Stimulated activated naive CD8-positive, alpha-beta T cell treated with anti-CD3 and anti-CD28 coated beads, Interleukin-15, Interleukin-2, amounts not matched to agents 100 U/mL and 50 U/mL, for 24 hours (primary cell): Measurements from ENCODE around the gene HJV.

Source experiments
- ATAC-seq: fragments of 150-1000 bp; cut with Tn5 transposase; one replicate; pipeline ENCODE4 v1.10.0; 2021
- DNase-seq: peaks from one replicate; pipeline ENCODE4 v3.0.0; 2021

HJV gene

GRCh38 chr1:146022403-146023127, 1.0 kb upstream of the HJV start:
- no peak for ATAC-seq
- DNase-seq: no peak

DNA sequence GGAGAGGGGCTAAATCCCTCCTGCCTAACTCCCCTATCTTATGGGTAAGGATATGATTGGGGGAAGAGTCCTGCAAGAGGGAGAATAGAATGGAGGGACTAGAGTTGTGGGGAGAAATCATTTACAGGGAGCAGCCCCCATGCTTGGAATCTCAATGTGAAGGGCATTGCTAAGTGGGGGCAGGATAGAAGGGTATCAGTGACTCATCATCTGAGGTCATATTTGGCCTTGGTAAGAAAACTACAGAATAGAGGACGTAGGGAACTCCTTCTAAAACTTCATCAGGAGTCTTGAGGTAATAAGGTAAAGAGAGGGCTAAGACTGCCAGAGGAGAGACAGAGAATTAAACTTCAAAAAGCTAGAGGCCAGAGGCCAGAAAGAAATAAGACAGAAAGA, 487 bp downstream of the HJV start:
- ATAC-seq: no peak

GRCh38 chr1:146020058-146021049, 1.2 kb downstream of the HJV start:
- DNase-seq: no peak
- ATAC-seq: no peak

More for the DNA sequence above, 487 bp downstream of the HJV start:
- DNase-seq: no peak

DNA sequence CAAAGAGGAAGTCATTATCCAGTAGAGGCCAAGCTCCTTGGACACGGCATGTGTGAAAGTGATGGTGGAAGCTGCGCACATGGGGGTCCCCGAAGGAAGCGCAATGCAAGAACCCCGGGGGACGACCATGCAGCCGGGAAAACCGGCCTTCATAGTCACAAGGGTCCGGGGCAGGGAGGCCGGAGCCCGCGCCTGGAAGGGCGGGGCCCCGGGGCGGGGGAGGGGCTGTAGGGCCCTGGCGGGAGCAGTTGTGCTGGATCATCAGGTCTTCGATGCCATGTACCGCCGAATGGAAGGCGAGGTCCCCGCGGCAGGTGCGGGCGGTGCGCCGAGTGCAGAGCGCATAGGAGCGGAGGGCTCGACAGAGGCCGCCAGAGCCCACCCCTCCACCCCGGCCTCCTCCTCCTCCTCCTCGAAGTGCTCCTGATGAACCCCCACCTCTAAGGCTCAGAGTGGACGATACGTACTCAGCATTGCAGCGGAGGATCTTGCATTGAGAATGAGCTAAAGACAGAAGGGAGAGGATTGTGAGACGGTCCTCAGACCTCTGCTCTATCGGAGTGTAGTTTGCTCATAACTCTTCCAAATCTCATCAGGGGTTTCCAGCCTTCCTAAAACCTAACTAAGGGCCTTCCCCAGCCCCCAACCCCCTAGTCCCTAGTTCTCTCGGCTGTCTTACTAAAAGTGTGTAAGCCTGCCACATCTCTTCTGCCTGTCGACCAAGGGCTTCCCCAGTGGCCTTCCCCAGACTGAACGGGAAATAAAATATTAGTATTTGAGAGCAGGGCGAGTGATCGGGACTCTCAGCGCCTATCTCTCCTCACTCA, 2.1 kb downstream of the HJV start:
- peak; percentile 28 for ATAC-seq
- no peak for DNase-seq

GRCh38 chr1:146016891-146017290, 4.6 kb downstream of the HJV start:
- DNase-seq (no peak), ATAC-seq (no peak)

DNA sequence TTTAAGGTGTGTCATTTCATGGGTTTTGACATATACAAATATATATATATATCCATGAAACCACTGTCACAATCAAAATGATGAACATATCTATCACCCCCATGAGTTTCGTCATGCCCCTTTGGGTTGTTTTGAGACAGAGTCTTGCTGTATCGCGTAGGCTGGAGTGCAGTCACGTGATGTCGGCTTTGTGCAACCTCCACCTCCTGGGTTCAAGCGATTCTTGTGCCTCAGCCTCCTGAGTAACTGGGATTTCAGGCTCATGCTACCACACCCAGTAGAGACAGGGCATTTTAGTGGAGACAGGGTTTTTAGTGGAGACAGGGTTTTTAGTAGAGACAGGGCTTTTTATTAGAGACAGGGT, 8.0 kb downstream of the HJV start:
- no peak for DNase-seq
- ATAC-seq: no peak

DNA sequence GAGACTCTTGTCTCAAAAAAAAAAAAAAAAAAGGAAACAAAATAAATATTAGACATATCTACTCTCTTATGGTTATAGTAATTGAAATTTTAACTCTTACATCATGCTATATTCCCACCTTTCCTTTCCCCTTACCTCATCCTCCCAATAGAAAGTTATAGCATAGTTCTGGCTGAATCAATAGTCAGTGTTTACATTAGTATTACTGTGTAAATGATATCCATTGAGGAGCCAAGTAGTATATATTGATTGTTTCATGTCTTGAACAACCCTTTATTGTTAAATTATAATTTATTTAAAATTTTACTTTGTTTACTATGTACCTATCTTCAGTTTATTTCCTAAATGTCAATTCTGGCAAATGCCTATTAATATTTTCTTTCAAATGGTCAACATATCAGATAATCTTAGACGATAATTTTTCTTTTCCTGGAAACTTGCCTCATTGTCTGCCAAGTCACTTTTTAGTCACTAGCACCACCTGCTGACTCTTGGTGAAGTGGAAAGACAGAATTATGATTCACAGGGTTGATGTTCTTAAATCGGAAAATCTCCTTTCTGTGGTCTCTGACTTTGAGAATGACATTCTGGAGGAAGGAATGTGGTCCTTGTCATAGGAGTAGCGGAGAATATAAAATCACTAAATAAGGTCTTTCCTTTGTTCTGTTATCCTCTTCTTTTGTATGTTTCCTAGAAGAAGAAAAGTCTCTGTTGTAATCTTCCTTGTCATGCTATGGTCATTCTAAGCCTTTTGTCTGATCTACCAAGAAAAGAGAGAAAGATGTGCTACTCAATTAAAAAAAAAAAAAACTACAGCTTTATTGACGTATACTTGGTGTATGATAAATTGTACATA, 8.6 kb downstream of the HJV start:
- DNase-seq: peak; percentile 59
- peak; percentile 82 for ATAC-seq

DNA sequence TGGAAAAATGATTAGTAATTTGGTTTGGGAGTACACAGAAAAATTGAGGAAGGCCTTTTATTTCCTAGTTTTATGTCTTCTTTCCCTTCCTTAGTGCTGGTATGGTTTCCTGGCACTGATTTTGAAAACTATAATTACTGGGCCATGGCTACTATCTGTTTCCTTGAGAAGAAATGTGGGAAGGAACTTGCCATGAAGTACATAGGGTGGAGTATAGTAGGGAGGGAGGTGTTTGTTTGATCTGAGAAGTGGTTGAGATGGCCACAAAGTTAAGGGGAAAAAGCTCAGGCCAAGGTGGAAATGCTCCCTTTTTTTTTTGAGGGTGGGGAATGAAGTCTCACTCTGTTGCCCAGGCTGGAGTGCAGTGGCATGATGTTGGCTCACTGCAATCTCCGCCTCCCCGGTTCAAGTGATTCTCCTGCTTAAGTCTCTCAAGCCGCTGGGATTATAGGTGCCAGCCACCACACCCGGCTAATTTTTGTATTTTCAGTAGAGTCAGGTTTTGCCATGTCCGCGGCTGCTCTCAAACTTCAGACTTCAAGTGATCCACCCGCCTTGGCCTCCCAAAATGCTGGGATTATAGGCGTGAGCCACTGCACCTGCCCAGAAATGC, 11.3 kb downstream of the HJV start:
- ATAC-seq (no peak), DNase-seq (no peak)

DNA sequence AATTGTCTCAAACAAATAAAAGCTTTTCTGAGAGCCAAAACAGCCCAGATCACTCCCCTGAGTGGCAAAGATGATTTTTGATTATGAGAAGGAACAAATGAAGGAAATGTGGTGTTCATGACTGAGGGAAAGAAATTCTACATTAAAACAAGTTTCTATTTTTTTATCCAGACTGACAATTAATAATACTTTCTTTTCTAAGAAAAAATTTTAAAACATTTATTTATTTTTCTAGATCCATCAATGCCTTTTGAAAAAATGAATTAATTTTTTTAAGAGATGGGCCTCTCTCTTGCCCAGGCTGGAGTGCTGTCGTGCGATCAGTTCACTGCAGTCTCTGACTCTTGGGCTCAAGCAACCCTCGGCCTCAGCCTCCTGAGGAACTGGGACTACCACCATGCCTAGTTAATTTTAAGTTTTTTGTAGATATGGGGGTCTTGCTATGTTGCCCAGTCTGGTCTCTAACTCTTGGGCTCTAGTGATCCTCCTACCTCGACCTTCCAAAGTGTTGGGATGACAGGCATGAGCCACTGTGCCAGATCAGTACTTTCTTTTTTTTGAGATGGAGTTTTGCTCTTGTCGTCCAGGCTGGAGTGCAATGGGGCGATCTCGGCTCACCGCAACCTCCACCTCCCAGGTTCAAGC, 13.9 kb downstream of the HJV start:
- ATAC-seq: no peak
- no peak for DNase-seq

DNA sequence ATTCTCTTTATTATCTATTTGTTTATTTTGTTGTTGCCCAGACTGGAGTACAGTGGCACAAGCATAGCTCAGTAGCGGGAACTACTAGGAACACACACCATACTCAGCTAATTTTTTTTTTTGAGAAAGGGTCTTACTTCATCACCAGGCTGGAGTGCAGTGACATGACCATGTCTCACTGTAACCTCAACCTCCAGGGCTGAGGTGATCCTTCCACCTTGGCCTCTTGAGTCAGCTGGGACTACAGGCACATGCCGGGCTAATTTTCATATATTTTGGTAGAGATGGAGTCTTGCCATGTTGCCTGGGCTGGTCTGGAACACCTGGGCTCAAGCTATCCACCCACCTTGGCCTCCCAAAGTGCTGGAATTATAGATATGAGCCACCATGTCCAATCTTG, 19.8 kb downstream of the HJV start:
- DNase-seq (no peak), ATAC-seq (no peak)

DNA sequence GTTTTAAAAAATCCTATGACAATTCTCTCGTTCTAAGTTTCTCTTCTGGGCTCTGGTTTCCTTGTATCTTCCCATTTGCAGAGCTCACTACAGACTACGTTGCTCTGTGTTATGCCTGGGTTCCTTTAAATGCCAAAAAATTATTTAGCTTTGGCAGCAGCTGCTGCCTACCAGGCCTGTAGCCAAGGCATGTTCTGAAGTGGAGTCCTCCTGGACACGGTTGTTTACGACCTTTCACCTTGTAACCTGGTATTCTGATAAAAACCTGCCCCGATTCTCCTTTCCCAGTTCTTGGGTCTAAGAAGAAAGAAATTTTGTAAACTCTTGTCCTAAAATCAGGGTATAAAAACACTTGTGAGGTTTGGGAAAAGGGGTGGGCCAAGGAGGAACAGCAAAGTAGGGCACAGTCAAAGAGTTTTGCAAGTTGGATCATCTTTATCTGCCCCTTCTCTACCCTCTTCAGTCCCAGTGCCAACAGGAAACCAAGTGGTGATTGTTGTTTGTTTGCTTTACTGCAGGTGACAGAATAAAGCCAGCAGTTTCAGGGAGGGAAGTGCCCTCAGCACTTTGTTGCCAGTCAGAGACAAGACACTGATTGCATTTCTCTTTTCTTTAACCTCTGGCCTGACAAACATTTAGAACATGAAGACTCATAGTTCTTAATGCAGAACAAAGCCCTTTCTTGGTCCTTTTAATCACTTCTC, 22.1 kb downstream of the HJV start:
- DNase-seq (no peak), ATAC-seq (no peak)

DNA sequence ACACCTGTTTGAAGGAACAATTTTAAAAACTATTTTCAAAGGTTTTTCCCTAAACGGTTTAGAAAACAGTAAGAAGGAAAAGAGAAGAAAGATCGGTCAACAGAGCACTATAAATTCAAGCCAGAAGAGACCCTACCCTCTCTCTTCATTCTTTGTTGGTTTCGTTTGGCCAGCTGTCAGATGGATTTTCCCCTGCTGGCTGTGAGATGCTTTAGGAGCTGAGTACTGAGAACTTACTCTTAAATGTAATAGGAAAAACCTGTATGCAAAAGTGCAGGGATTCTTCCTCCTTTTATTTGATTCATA, 23.9 kb downstream of the HJV start:
- ATAC-seq: no peak
- DNase-seq: no peak

GRCh38 chr1:145997016-145997717, 24.4 kb downstream of the HJV start:
- ATAC-seq: peak; percentile 34
- DNase-seq: peak; percentile 55

DNA sequence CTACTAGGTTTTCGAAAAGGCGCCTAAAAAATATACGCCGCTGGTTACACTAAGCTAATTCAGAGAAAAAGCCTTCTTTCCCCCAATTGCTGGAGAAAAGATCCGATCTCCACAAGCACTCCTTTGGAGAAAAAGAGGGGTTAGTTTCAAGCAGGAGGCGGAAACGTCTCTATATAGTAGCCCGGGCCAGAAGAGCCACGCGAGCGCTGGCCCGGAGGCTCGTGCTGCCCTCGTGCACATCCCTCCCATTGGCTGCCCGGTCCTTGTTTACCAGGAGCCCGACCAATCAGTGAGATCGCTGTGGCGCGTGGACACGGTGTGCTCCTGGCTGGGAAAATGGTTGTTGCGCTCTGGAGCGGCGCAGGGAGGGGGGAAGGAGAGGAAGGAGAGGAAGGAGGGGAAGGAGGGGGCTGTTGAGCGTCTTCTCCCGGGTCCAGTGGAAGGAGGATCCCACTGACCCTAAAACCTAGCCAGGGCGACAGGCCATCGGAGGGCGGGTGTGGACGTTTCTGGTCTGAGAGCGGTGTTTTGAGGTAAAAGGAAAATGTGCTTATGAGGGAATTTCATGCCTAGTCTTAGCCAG, 25.0 kb downstream of the HJV start, which contains the start of gene TXNIP:
TXNIP (minus strand) TSS at position 147 of the 583 bp plus-strand sequence. CDS start 313 bp downstream, outside the sequence.
- ATAC-seq: peak; percentile 88

DNA sequence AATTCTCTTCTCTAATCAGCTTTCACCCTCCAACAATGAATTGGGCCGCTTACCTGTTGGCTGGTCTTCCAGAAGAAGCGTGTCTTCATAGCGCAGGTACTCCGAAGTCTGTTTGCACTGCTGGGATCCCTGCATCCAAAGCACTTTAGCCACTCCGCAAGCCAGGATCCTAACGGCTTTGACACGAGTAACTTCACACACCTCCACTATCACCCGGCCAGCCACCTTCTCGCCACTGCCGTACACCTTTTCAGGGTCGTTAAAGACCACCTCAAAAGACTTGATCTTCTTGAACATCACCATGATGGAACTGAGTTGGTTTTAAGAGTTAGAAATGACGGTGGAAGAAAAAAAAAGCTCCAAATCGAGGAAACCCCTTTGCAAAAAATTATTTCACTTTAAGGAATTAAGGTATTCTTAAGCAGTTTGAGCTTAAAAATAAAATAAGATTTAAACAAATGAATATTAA, 25.5 kb downstream of the HJV start:
- no peak for ATAC-seq
- DNase-seq: no peak

More for the DNA sequence above, 25.0 kb downstream of the HJV start, which contains the start of gene TXNIP:
- peak; percentile 95 for DNase-seq

DNA sequence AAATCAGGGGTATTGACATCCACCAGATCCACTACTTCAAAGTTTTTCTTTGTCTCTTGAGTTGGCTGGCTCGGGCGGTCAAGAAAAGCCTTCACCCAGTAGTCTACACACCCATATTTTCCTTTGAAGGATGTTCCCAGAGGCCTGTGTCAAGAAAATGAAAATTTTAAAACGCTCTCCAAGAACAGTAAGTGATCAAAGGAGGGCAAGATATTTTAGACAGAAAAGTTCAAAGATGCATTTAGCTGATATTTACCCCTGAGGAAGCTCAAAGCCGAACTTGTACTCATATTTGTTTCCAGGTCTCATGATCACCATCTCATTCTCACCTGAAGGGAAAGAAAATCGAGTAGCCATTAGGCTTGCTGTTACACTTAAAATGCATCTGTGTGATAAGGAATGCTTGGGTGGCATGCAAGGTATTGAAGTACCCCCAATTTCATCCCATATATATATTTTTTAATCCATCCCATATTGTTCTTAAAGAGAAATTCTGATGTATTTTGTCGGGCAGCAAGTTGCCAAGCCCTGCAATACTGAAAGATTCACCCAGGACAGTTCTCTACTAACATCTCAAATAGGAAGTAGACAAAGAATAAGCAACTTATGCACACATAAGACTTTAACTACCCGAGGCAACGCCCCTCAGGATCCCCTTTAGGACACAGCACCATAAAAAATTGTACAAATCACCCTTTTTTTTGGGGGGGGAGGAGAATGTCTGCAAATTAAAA, 26.2 kb downstream of the HJV start:
- DNase-seq: no peak
- ATAC-seq: no peak

- DNase-seq (peak; percentile 60), ATAC-seq (peak; percentile 33)
Observed at GRCh38 chr1:145994391-145995120, 27.0 kb downstream of the HJV start.
